Ovary (tissue), 3 donors: ENCODE measurements around the gene MEGF9.

Experiments used
- CTCF ChIP-seq, 3 donors: fragments of 450-650 bp in 2 of 3; fragments of 200-600 bp in 1 of 3; IDR thresholded peaks; one replicate each; pipeline versions ENCODE4 v1.5.1 to v1.8.0; 2016 to 2022; ENCODE audit warnings: antibody characterized with exemption in 3 of 3, mild to moderate bottlenecking in 1 of 3
- EP300 ChIP-seq: sonication (generic); formaldehyde crosslinking; IDR thresholded peaks from one replicate; pipeline ENCODE4 v1.6.1; 2017; ENCODE audit warnings: antibody characterized with exemption
- POLR2A ChIP-seq: fragments of 450-650 bp; IDR thresholded peaks from one replicate; pipeline ENCODE4 v1.6.1; 2017; ENCODE audit warnings: antibody characterized with exemption, mild to moderate bottlenecking, moderate library complexity
- donor health status: DM: no; HTN: no; CAD: no.

- no peak for TF ChIP-seq CTCF (IDR thresholded peaks at IDR 0.05)
- TF ChIP-seq EP300 = no peak
- no peak for TF ChIP-seq POLR2A
Observed at GRCh38 chr9:120655005-120655622, 59.2 kb downstream of the MEGF9 start.
